NCI-H2107 treated with DMSO at 0.1 percent for 48 hours (cell line): Measurements from ENCODE around the gene ATP6AP2.
"Not testable (repeated sequence)": the region's sequence is repeated elsewhere in the genome, so short reads cannot be mapped to it uniquely, and the experiment has no call there.

Experiments used
- DNase-seq: peaks from one replicate; lab custom pipeline; 2025; ENCODE audit not compliant: unreplicated experiment; lab: John Stamatoyannopoulos, UW

ATP6AP2 gene

DNA sequence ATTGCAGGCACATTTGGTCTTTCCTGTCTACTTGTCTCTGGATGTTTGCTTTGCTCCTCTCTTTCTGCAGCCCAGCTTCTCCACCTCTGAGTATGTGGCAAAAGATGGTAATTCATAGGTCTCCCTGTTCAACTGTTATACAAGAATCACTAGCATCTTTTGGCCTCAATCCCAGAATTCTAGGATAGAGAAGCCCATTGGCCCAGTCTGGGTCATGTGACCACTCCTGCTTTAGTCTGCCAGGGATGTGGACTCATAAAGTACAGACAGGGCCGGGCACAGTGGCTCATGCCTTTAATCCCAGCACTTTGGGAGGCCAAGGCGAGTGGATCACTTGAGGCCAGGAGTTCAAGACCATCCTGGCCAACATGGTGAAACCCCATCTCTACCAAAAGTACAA lies 5.4 kb upstream of the ATP6AP2 start:
- not testable (repeated sequence) for DNase-seq

DNA sequence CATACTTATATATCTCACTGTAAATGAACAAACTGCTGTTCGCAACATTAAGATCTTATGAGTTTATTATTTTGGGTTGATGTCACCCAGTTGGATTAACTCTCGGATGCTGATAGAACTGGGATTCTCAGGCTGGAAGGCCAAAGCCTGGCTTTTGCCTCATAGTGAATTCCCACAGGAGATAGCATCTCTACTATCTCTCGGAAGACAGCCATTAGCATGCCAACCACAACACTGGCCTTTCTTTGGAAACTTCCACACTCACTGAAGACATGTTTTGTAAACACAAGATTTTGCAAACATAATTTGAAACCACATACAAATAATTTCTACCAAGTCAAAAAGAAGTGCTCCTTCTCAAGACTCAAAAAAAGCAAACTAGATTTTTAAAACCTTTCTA lies 4.5 kb upstream of the ATP6AP2 start:
- DNase-seq = no peak

DNA sequence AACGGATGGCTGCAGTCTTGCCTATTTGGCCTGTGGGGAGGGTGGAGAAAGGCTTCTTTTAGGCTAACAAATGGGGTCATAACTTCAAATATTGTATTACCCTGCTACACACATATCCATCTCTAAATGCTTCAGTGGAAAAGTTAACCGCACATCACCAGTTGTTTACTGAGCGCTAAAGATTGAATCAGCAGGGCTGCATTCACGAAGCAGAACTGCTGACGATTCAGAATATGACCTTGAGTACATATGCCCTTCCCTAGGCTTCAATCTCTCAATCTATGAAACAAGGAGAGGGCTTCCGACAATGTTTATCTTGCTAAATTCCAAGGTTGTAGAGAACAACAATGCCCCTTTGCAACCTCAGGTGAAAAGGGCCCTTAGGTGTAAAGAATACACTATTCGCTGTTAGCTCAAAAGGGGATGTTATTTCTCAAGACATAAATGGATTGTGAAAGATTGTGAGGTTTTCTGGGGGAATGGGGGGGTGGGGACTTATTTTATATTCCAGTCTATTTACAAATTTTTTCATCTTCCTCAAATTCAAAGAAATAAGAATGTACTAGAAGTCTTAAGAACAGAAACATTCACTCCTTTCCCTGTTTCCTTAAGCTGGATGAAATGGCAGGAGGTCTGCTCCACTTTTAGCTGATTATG lies 2.6 kb upstream of the ATP6AP2 start:
- DNase-seq = no peak

DNA sequence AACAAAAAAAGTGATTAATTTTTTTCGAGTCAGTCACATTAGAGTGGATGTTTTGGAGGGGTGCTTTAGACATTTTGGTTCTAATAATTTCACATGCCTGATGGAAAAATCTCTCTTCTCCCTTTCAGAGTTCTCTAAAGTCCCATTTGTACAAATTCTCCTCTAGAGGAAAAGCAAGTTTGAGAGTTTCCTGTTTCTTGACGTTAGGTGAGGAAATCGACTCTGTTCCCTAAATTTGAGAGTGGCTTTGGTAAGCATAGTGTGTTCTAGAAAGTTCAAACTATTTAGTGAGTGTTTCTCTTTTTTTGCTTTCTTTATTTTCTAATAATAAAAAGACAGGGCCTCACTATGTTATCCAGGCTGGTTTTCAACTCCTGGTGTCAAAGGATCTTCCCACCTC lies 1.6 kb upstream of the ATP6AP2 start:
- DNase-seq = no peak

DNA sequence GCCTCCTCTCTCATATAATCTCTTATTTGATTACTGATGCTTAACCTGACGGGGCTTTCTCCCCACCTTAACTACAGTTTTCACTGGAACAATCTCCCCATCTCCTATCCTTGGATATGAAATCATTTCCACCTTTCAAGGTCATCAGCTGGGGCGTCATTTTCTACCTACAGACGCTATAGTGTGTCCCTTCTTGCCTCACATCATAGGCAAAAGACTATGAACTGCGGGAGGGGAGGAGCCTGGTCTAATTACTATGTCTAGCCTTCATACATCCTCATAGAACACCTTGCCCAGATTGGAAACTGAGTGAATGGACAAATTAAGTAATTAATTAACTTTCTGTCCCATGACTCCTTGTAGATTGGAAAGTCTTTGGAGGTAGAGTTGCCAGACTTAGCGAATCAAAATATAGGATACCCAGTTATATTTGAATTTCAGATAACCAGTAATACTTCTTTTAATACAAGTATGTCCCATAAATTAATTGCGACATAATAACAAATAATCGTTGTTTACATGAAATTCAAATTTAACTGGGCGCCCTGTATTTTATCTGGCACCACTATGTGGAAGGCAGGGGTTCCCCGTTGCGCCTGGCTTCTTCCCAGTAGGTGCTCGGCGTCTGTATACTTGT lies 752 bp upstream of the ATP6AP2 start:
- DNase-seq = no peak

DNA sequence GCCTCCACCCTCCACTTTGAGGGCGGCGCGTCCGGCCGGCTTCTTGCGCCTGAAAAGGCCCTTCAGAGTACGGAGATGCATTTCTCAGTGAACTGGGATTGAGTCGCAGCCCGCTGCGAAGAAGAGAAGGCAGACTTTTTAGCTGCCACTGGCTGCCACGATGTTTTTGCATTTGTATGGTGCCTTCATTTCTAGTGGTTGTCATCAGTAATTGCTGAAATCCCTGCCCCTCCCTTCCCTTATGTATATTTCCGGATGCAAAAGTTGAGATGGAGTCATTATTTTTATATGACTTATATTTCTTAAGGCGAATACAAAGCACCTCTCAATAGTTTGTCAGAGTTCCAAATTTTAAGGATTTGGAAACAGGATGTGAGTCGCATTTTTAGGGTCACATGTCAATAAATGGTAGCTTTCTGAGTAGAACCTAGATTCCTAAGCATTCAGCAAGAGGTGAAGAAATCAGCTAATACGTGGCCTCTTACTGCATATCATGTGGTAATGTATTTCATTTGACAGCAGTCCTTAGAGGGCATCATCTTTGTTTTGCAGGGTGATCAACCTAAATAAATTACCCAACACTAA lies 658 bp downstream of the ATP6AP2 start:
- DNase-seq = no peak

DNA sequence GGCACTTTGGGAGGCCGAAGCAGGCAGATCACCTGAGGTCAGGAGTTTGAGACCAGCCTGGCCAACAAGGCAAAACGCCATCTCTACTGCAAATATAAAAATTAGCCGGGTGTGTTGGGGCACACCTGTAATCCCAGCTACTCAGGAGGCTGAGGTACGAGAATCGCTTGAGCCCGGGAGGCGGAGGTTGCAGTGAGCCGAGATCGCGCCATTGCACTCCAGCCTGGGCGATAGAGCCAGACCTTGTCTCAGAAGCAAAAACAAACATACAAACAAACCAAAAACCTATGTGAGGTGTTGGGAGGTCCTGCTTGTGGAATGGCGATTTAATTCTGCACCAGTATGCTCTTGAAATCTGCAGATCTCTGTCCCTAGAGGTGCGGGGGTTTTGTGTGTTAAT lies 1.4 kb downstream of the ATP6AP2 start:
- DNase-seq = not testable (repeated sequence)

DNA sequence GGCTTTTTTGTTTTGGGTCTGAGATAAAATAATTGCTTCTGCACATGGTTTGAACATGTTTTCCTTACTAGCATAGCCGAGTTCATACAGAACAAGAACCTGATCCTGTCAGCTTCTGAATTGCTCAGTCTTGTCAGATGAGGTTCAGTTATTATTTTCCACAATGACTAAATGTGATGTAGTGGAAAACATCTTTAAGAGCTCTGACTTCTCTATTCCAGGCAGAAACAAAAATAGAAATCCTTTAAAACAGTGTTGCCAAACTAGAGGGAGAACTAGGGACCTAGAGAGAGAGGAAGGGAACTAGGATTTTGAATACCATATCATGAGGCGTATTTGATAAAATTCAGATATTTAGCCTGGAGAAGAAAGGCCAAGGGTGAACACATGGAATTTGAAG lies 2.0 kb downstream of the ATP6AP2 start:
- no peak for DNase-seq

DNA sequence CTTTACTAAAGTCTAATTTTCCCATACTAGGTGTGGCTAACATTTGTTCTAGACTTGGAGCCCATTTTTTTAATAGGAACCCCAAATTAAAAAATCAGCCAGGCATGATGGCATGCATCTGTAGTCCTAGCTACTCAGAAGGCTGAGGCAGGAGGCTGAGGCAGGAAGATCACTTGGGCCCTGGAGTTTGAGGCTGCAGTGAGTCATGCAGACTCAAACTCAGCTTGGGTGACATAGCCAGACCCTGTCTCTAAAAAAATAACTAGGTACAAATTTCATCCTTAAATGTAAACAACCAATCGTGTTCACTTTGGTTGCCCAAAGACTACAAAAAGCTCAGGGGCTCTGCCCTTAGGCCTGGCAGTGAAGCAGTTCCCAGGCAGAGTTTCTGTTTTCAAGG lies 6.9 kb downstream of the ATP6AP2 start:
- not testable (repeated sequence) for DNase-seq

DNA sequence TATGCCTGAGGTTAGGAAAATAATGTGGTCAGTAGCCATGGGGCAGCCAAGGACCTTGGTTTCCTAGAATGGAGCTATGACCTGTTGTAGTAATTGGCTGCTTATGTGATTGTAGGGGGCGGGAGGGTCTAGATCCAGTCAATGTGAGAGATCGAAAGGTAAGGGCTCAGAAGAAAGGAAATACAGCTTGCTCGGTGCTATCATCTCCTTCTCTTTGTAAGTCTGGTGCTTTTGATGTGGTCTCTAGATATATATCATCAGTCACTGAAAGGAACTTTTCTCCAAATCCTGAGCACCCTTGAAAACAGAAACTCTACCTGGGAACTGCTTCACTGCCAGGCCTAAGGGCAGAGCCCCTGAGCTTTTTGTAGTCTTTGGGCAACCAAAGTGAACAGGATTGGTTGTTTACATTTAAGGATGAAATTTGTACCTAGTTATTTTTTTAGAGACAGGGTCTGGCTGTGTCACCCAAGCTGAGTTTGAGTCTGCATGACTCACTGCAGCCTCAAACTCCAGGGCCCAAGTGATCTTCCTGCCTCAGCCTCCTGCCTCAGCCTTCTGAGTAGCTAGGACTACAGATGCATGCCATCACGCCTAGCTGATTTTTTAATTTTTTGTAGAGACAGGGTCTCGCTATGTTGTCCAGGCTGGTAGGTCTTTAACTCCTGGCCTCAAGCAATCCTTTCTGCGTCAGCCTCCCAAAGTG lies 9.0 kb downstream of the ATP6AP2 start:
- not testable (repeated sequence) for DNase-seq

DNA sequence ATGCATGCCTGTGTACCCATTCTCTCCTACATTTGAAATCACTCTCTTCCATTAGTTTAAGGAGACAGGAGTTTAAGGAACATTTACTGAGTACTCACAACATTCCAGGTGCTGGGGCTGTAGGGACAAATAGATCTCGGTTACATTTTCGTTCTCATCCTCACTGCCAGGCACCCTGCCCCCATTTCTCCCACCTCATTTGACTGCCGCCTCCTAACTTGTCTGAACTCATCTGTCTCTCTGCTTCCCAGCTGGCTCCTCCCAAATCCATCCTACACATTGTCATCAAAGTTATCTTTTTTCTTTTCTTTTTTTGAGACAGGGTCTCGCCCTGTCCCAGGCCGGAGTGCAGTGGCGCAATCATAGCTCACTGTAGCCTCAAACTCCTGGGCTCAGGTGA lies 22.7 kb downstream of the ATP6AP2 start:
- DNase-seq = no peak

DNA sequence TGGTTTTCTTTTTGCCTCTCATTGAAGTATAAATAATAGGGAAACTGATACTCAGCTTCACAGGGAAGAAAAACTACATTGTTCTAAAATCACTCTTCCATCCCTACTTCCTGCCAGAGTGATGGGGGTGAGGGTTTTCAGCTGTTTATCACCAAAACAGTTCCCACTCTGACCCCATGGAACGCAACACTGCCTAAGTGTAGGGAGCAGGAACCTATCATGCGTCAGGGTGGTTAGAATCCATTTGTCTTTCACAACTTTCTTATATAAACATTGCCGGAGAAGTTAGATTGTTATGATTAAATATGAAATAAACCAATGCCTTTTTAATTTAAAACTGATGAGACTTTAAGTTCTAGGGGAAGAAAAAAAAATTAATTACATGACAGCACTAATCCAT lies 26.6 kb downstream of the ATP6AP2 start:
- DNase-seq = no peak

DNA sequence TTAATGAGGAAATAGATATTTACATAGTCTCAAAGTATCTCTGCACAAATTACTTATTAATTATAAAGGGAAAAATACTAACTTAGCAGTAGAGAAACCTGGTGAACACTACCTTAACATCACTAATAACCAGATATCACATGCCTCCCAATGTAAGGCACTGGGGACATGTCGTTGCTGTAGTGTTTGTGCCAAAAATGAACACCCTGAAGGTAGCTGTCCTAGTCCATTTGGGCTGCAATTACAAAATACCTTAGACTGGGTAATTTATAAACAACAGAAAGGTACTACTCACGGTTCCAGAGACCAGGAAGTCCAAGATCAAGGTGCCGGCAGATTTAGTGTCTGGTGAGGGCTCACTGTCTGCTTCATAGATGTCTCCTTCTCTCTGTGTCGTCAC lies 31.7 kb downstream of the ATP6AP2 start:
- DNase-seq = no peak

DNA sequence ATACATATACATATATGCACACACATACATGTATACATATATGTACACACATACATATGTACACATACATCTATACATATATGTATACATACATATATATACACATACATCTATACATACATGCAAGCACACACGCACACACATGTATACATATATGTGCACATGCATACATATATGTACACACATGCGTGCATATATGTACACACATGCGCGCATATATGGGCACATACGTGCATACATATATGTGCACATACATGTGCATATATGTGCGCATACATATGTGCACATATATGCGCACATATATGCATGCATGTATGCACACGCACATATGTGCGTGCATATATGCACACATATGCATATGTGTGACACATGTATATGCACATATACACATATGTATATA lies 35.2 kb downstream of the ATP6AP2 start:
- no peak for DNase-seq

DNA sequence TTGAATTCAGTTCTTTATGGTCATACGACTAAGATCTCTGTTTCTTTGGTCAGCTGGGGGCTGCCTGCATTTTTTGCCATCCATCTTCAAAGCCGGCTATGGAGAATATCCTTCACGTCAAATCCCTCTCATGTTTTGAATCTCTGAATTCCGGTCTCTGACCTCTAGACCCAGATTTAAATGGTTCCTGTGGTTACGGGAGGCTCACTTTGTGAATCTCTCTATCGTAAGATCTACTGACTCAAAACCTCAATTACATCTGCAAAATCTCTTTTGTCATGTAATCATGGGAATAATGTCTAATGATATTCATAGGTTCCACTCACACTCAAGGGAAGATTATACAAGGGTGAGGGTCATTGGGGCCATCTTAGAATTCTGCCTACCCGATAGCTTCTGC lies 36.8 kb downstream of the ATP6AP2 start:
- no peak for DNase-seq

DNA sequence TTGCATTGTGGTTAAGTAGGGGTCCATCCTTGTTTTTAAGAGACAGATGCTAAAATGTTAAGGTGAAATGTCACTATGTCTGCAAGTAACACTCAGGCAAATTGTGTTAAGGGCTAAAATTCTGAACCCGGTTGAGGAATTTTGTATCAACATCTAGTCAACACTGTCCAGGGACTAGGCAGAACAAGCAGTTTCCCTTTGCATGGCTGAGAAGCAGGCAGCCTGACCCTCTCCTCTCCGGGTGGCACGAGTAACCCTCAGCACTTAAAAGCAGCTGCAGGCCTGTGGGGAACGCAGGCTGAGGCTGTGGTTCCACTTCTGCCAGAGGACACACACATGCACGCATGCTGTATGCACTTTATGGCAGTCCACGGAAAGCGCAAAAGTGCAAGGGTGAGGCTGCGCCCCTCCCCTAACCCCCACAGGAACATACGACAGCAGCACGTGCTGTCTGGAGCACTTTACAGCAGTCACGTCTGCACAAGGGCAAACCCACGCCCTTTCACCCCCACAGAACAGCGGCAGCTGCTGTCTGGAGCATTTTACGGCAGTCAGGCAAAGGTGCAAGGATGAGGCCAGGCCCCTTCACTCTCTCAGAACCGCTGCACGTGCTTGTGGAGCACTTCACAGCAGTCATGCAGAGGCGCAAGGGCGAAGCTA lies 41.8 kb downstream of the ATP6AP2 start:
- DNase-seq = no peak

DNA sequence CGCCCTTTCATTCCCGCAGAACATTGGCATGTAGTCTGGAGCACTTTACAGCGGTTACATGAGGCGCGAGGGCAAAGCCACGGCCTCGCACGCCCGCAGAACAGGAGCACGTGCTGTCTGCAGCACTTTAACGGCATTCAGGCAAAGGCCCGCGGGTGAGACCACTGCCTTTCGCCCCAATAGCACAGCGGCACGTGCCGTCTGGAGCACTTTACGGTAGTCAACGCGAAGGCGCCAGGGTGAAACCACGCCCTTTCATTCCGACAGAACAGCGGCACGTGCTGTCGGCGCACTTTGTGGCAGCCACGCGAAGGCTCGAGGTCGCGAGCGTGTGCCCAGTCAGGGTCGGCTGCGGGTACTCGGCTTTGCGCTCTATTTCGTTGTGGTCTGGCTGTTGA lies 42.4 kb downstream of the ATP6AP2 start, which contains the start of gene MPC1L:
MPC1L (plus strand) TSS at position 290 of the 398 bp plus-strand sequence. CDS start 138 bp downstream, outside the sequence.
- no peak for DNase-seq

DNA sequence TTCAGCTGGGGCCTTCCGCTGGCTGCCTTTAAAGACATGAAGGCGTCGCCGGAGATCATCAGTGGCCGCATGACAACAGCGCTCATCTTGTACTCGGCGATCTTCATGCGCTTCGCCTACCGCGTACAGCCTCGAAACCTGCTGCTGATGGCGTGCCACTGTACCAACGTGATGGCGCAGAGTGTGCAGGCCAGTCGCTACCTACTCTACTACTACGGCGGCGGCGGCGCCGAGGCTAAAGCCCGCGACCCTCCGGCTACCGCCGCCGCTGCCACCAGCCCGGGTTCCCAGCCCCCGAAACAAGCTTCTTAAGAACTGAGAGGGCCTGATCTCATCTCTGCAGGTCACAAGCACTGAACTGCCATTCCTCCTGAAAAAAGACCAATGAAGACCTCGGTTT lies 42.9 kb downstream of the ATP6AP2 start:
- DNase-seq = no peak

DNA sequence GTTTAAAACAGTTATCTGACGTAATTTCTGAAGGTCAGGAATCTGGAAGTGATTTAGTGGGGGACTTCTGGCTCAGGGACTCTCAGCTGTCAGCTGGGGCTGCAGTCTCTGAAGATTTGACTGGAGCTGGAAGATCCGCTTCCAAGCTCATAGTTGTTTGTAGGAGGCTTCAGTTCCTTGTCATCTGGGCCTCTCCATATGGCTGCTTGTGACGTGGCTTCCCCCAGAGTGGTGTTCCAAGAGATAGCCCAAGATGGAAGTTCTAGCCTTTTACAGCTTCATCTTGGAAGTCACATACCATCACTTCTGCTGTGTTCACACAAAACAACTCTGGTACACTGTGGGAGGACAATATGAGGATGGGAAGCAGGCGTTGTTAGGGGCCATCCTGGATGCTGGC lies 44.5 kb downstream of the ATP6AP2 start:
- no peak for DNase-seq

DNA sequence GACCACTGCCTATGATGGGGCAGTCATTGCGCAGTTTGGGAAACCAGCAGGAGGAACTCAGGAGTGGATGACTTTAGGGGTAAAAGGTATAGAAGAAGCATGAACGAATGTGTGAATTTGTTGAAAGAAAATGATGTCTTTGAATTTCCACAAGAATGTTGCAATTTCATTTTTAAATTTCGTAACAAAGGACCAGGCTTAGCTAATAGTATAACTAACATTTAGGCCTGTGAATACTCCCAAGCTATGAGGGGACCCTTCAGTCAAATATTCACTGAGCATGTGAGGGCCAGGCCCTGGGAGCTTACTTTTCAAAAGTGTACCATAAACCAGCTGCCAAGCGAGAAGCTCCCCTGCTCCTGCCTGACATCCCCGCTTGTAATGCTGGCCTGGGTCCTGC lies 47.7 kb downstream of the ATP6AP2 start:
- no peak for DNase-seq

DNA sequence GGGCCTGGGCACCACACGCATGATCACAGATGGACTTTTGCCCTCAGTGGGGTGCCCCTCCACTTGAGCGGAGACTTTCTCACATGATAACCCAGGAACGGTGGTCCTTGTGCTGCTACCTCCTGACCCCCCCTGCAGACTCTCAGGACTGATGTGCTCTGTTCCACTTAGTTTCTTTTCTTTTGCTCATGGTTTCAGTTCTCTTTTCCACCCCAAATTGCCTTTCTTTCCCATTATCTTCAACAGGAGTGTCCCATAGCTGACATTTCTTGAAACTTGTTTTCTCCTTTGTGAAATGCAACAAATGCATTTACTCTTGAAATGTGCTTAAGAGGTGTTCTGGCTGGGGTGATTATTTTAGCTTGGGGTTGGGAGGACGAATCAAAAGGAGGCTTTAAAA lies 51.4 kb downstream of the ATP6AP2 start:
- DNase-seq = no peak
